ENCODE data around the gene ZNF665.

DNA sequence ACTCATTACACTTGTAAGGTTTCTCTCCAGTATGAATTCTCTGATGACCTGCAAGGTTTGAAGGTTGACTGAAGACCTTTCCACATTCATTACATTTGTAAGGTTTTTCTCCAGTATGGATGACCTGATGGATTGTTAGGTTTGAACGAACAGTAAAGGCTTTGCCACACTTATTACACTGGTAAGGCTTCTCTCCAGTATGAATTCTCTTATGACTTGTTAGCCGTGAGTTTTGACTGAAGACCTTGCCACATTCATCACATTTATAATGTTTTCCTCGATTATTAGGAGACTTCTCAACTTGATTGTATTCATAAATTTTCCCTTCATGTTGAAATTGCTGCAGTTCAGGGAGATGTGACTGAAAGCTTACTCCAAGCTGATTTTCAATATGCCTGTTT lies 27.5 kb downstream of the ZNF665 start:
- TF ChIP-seq CTCF (IDR thresholded peaks at IDR 0.05; ENCODE audit: insufficient read depth, low read depth, low read length) (no peak), EZH2 (IDR thresholded peaks at IDR 0.05; ENCODE audit: insufficient read depth, low read length) (no peak)
